CD4-positive, alpha-beta T cell treated with Interleukin-17A for 4 hours (primary cell): ENCODE data around the gene GNAQ.

Experiments
- DNase-seq: peaks from one replicate; pipeline ENCODE4 v3.0.0-alpha.2; 2020; ENCODE audit warnings: mixed read lengths

The GNAQ gene

GRCh38 chr9:78030553-78031443 lies 813 bp downstream of the GNAQ start:
- DNase-seq: peak; percentile 73

- DNase-seq: peak; percentile 28
Observed at GRCh38 chr9:78030296-78030552, 1.4 kb downstream of the GNAQ start.

DNA sequence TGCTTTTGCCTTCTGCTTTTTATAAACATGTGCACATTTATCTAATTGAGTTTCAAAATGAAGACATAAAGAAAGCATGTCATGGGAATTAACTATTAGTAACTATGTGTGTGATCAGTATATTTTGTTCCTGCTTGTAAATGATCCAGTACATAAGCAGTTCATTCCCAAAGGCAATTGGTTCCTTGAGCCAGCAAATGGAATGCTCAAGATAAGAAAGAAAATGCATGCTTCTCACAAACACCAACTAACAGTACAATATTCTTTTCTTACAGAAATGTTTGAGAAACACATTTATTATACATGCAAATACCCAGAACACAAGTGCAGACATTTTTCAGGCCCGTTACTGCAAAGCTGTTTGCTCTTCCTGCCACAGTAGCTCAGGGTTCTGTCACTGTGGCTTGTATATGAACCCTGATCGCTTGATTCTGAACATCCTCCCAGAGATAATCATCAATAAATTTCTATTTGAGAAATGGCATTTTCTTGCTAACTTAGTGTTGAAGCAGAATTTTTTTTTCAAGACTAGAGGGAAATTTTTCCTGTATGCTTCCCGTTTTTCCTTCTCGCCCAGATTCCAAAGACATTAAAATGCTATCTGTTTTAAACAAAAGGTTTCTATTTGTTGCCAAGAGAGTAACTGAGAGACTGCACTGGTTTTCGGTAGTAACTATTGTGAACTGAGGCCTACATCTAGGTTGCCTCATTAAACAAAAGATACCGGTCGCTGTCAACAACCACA lies 1.9 kb downstream of the GNAQ start:
- DNase-seq: peak; percentile 44

GRCh38 chr9:78028926-78029325 lies 2.7 kb downstream of the GNAQ start:
- no peak for DNase-seq

DNA sequence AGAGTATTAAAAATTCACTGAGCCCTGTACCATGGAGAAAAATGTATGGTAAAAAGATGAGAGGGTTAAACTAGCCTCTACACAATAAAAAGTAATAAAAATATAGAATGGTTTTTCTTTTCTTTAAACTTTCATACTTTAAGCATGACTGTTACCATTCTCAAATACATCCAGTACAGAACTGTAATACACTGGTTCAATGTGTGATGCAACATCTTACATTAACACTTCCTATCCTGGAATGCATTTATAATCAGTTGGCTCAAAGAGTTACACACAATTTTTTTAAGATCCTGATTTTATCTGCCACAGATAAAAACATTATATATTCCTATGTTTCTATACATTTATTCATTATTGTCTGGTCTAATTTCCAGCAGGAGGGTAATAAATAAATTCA lies 4.7 kb downstream of the GNAQ start:
- DNase-seq: no peak

DNA sequence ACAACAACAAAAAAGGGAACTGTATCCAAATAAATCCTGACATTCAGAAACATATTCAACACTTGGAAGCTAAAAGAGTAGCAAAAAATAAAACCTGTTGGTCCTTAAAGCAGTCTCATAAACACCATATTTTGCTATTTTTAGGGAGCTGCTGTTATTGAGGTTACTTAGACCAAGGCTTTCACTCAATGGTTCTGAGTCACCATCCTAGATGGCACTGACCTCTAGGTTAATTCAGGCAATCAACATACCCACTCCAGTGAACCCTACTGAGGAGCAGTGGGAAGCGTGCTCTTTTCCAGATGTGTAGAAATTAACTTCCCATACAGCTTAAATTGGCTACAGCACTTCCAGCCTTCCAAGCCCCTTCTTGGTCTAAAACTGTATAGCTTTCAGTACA lies 5.2 kb downstream of the GNAQ start:
- DNase-seq: no peak

DNA sequence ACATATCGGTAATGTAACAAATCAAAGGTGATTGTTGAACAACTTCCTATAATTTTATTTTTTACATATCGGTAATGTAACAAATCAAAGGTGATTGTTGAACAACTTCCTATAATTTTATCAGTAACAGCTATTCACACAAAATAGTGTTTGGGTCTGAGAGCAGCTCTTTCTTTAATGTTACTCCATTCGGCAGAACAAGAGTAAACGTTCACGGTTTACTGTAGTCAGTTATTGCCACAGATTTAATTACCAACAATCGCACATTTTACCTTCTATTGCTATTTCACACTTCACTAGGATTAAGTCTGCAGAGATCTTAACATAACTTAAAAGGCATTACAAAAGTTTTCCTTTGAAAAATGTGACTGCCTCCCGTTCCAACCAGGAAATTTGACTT lies 6.4 kb downstream of the GNAQ start:
- DNase-seq: no peak

DNA sequence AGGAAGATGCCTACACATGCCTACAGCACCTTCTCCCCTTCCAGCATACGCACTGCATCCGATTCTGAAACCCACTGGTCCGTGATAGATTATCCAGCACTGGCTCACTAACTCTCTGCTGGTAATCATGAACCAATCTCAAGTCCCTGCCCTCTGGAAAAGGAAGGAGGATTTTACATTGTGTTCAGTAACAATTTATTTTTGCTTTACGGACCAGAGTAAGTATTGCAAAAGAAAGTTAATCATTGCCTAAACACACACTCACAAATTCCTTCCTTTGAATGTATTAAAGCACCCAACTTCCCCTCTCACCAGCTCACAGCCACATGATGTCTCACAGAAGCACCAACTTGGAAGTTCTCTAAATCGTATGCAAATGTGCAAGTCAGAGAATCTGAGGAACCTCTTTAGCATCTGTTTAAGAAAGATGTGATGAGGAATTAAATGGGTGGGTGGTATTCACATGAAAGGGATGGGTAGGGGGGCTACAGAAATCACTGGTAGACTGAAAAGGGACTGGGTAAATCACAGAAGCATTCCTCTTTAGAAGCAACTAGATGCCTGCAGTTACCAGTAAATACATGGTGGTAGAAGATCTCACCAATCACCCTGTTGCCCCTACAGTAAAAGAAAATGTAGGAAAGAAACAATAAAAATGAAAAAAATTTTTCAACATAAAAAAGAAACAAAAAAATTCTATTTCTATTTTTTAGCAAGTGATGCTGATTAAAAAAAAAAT lies 8.4 kb downstream of the GNAQ start:
- no peak for DNase-seq

- DNase-seq: no peak
Observed at GRCh38 chr9:78021697-78022096, 9.9 kb downstream of the GNAQ start.

- DNase-seq: no peak
Observed at GRCh38 chr9:78017190-78017693, 14.4 kb downstream of the GNAQ start.

- no peak for DNase-seq
Observed at GRCh38 chr9:78015241-78015640, 16.4 kb downstream of the GNAQ start.

- no peak for DNase-seq
Observed at GRCh38 chr9:78014776-78015175, 16.8 kb downstream of the GNAQ start.

DNA sequence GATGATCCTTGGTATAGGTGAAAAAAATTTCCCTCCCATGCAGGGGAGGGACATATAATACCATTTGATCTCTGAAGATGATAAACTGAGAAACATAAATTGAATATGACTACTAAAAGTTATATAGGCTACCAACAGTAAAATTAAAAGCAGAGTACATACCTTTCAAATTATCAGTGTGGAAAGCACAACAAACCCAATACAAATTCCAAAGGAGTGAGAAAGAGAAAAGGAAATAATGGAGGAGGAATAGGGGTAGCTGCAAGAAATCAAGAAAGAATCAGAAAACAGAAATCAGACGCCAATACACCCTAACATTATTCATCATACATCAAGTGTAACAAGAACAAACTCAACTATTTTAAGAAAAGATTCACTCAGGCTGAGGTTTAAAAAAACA lies 17.7 kb downstream of the GNAQ start:
- no peak for DNase-seq

GRCh38 chr9:78011049-78011448 lies 20.6 kb downstream of the GNAQ start:
- no peak for DNase-seq

- DNase-seq: peak; percentile 30
Observed at GRCh38 chr9:78010445-78010844, 21.2 kb downstream of the GNAQ start.

DNA sequence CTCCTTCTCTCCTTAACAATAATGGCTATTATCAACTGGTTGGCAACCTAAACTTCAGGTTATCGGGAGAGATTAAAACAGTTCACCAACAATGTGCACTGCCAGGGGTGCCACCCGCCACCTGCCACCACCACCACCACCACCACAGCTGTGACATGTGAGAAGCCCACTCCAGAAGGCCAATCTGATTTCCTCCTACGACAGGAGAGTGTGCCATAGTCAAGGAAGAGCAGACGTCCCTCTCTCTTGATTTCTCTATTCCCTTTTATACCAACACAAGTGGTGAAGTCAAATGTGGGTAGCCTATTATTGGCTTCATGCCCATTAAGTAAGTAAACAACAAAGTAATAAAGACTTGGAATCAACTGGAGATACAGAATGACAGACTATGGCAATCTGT lies 22.4 kb downstream of the GNAQ start:
- DNase-seq: no peak

DNA sequence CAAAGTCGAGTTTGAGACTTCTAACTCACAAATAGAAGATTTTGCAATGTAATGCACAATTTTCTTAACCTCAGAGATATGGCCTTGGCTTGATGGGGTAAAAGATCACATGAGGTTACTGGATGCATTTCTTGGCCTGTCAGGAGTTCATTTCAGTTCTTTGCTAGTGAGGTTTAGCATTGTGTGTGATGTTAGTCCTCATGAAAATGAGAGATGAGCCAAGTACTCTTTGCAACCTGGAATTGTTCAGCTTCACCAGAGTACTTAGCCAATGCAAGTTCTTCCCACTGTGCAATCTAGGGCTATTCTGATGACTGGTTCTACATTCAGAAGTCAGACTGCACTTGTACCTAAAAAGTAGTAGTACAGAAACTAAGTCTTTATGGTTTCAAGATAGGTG lies 24.9 kb downstream of the GNAQ start:
- DNase-seq: no peak

DNA sequence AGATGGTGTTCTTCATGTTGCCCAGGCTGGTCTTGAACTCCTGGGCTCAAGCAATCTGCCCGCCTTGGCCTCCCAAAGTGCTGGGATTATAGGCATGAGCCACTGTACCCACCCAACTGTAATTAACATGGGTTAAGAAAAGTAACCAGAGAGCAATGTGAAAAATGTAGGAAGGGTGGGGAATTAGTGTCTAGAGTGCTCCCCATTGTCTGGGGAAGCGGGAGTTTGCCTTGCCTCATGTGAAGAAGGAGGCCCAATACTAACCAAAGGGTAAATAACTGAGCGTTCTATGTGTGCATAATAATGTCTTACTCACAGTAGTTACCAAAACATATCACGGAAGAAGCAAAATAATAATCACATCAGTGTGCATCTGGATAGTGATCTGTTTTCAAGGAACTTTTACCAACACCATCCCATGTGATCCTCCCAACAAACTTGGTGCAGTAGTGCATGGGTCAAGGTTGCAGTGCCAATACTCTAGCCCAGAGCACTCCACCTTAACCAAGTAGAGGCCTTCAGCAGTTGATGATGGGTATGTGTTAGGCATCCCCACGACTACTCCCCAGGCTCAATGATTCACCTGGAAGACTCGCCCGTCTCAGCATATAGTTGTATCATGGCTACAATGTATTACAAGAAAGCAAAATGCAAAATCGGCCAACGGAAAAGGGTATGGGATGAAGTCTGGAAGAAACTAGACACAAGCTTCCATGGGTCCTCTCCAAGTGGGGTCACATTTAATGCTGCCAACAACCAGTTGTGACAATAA lies 26.2 kb downstream of the GNAQ start:
- no peak for DNase-seq

GRCh38 chr9:78004478-78005229 lies 27.0 kb downstream of the GNAQ start:
- no peak for DNase-seq

DNA sequence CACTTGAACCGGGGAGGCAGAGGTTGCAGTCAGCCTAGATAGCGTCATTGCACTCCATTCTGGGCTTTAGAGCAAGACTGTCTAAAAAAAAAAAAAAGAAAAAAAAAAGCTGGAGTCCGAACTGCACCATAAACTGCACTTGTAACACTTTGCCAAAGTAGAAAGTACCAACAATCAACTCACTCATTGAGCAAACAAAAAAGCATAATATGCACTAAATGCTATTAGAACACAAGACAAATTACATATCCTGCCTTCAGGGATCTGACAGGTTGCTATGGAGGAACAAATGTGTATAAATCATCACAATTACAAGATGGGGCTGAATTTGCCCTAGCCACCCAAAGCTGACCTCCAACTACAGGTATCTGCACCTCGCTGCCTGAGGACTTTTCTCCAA lies 27.9 kb downstream of the GNAQ start:
- no peak for DNase-seq

GRCh38 chr9:78001946-78002731 lies 29.5 kb downstream of the GNAQ start:
- DNase-seq: no peak
